SJSA1 (cell line): ENCODE data around the gene TIGD4. TPM values are rescaled to one million over a fixed set of nuclear protein-coding genes. Genes with fewer than 3 reads are reported as not detected.
"Not testable (repeated sequence)": the region's sequence is repeated elsewhere in the genome, so short reads cannot be mapped to it uniquely, and the experiment has no call there.

Source experiments
- DNase-seq, 2 experiments: peaks; one replicate each; pipeline ENCODE4 v3.0.0-alpha.2; 2015 to 2020; ENCODE audit warnings: low spot score in 2 of 2, low read depth in 1 of 2
- H3K27ac ChIP-seq: fragments of 250-450 bp; sonication (Bioruptor Pico); 2 replicates; pipeline ENCODE4 v1.5.1; 2020; ENCODE audit warnings: mild to moderate bottlenecking, moderate library complexity
- H3K27me3 ChIP-seq: fragments of 250-450 bp; sonication (Bioruptor Pico); replicated peaks from 2 replicates; pipeline ENCODE4 v1.5.1; 2020; ENCODE audit warnings: mild to moderate bottlenecking, moderate library complexity
- H3K36me3 ChIP-seq: fragments of 250-450 bp; sonication (Bioruptor Pico); 2 replicates; pipeline ENCODE4 v1.5.1; 2020; ENCODE audit warnings: mild to moderate bottlenecking
- H3K4me1 ChIP-seq: fragments of 250-450 bp; sonication (Bioruptor Pico); replicated peaks from 2 replicates; pipeline ENCODE4 v1.6.1; 2021; ENCODE audit warnings: mild to moderate bottlenecking
- H3K4me3 ChIP-seq: fragments of 250-450 bp; sonication (Bioruptor Pico); 2 replicates; pipeline ENCODE4 v1.5.1; 2020; ENCODE audit warnings: mild to moderate bottlenecking
- H3K9me3 ChIP-seq: fragments of 250-450 bp; sonication (Bioruptor Pico); replicated peaks from 2 replicates; pipeline ENCODE4 v1.5.1; 2020; ENCODE audit warnings: mild to moderate bottlenecking
- total RNA-seq: library from RNA; depleted of rRNA; stranded (reverse); fragments of >200 nt; shearing (Covaris generic); gene quantifications from 2 replicates; pipeline ENCODE4 v1.2.3, GENCODE V29; 2014

The TIGD4 gene
- total RNA-seq, 1 experiment from 2014 or later = 0.18 TPM

DNA sequence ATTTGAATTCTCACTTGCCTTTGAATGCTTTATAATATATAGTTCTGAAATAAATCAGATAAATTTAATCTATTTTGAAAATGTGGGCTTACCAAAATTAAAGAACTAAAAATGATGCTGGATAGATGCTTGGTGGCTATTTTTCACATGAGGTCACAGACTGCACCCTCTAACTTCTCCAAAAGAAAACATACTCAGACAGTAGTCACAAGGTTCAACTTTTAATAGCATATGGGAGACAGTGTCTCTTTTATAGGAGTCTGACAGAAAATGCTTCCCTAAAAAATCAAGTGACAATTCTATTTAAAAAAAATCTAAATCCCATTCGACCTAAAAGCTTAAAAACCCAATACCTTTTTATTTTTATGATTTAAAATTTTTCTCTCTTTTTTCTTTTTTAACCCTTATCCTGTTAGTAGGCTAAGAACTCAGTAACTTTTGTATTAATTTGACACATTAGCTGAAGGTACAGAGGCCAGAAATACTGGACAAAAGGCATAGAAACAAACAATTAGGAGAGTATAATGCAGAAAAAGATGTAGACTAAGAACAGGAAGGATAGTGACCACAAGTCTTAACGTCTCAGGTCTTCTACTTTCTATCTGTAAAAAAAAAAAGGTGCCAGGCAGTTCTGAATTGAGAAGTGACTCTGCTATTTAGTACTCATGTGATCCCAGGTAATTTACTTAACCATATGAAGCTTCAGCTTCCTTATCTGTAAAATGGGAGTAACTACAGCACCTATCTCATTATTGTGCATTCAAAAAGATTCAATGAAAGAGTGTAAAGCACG, 7.6 kb downstream of the TIGD4 start:
- no peaks in the 10 kb centered on the region for H3K4me1 ChIP-seq
- H3K27me3 ChIP-seq = peaks cover 7% of the 10 kb centered on the region
- no peak overlapping the region for H3K4me3 ChIP-seq
- no peak for DNase-seq
- H3K36me3 ChIP-seq = no peaks in the 10 kb centered on the region
- no peaks in the 10 kb centered on the region for H3K9me3 ChIP-seq
- H3K27ac ChIP-seq = no peak overlapping the region

DNA sequence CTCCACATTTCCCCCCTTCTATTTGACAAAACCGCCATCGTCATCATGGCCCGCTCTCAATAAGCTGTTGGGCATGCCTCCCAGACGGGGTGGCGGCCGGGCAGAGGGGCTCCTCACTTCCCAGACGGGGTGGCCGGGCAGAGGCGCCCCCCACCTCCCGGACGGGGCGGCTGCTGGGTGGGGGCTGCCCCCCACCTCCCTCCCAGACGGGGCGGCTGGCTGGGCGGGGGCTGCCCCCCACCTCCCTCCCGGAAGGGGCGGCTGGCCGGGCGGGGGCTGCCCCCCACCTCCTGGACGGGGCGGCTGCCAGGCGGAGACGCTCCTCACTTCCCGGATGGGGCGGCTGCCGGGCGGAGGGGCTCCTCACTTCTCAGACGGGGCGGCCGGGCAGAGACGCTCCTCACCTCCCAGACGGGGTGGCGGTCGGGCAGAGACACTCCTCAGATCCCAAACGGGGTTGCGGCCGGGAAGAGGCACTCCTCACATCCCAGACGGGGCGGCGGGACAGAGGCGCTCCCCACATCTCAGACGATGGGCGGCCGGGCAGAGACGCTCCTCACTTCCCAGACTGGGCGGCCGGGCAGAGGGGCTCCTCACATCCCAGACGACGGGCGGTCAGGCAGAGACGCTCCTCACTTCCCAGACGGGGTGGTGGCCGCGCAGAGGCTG, 14.3 kb downstream of the TIGD4 start:
- DNase-seq, H3K36me3 ChIP-seq, H3K9me3 ChIP-seq, H3K4me3 ChIP-seq, H3K27ac ChIP-seq, H3K4me1 ChIP-seq: not testable (repeated sequence)
- peaks cover 16% of the 10 kb centered on the region for H3K27me3 ChIP-seq

DNA sequence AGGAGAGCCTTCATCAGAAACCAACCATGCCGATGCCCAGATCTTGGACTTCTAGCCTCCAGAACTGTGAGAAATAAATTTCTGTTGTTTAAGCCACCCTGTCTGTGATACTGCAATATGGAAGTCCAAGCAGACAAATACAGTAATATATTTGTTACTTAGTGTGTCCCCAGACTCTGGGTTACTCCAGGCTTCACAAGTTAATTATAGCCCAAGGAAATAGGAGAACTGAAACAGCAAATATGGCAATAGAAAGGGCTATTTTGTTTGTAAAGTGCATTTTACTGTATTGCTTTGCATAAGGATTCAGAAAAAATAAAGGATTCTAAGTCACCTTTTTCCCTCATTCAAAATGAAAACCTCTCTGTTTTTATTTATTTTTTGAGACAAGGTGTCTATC, 15.7 kb downstream of the TIGD4 start:
- Histone ChIP-seq H3K27ac (no peak overlapping the region), H3K4me3 (no peak overlapping the region), H3K4me1 (no peaks in the 10 kb centered on the region), H3K36me3 (no peaks in the 10 kb centered on the region), H3K9me3 (no peaks in the 10 kb centered on the region), H3K27me3 (peaks cover 9% of the 10 kb centered on the region; the same call in 1 of the 2 replicates)
- no peak for DNase-seq

DNA sequence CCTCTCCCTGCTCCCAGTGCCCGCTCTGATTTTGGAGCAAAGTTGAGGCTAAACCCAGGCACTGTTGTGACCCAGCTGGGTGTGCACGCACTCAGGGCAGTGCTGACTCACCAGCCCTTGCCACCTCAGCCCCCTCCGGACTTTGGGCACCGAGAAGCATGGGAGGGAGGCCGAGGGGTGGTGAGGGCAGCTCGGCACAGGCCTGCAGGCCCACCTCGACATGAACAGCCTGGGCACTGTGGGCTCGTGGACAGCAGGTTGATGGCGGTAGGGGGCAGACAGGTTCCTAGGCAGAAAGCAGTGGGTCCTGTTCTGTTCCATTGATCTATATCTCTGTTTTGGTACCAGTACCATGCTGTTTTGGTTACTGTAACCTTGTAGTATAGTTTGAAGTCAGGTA, 30.9 kb downstream of the TIGD4 start:
- no peaks in the 10 kb centered on the region for H3K9me3 ChIP-seq
- DNase-seq = no peak
- no peaks in the 10 kb centered on the region for H3K4me1 ChIP-seq
- H3K27ac ChIP-seq = no peak overlapping the region
- H3K36me3 ChIP-seq = no peaks in the 10 kb centered on the region
- H3K27me3 ChIP-seq = no peaks in the 10 kb centered on the region
- no peak overlapping the region for H3K4me3 ChIP-seq

- H3K36me3 ChIP-seq = no peaks in the 10 kb centered on the region
- H3K27me3 ChIP-seq = no peaks in the 10 kb centered on the region
- H3K27ac ChIP-seq = no peak overlapping the region
- H3K4me3 ChIP-seq = no peak overlapping the region
- H3K4me1 ChIP-seq = no peaks in the 10 kb centered on the region
- DNase-seq = no peak
- H3K9me3 ChIP-seq = no peaks in the 10 kb centered on the region
Measured at GRCh38 chr4:152747444-152747843, 32.1 kb downstream of the TIGD4 start.

GRCh38 chr4:152738827-152739226, 40.7 kb downstream of the TIGD4 start:
- H3K27ac ChIP-seq = no peak overlapping the region
- no peaks in the 10 kb centered on the region for H3K4me1 ChIP-seq
- no peaks in the 10 kb centered on the region for H3K36me3 ChIP-seq
- no peak overlapping the region for H3K4me3 ChIP-seq
- no peak for DNase-seq
- H3K27me3 ChIP-seq = no peaks in the 10 kb centered on the region
- H3K9me3 ChIP-seq = no peaks in the 10 kb centered on the region

- no peaks in the 10 kb centered on the region for H3K27me3 ChIP-seq
- H3K4me3 ChIP-seq = no peak overlapping the region
- no peaks in the 10 kb centered on the region for H3K4me1 ChIP-seq
- H3K27ac ChIP-seq = no peak overlapping the region
- no peak for DNase-seq
- no peaks in the 10 kb centered on the region for H3K9me3 ChIP-seq
- H3K36me3 ChIP-seq = no peaks in the 10 kb centered on the region
Measured at GRCh38 chr4:152735906-152736305, 43.6 kb downstream of the TIGD4 start.

DNA sequence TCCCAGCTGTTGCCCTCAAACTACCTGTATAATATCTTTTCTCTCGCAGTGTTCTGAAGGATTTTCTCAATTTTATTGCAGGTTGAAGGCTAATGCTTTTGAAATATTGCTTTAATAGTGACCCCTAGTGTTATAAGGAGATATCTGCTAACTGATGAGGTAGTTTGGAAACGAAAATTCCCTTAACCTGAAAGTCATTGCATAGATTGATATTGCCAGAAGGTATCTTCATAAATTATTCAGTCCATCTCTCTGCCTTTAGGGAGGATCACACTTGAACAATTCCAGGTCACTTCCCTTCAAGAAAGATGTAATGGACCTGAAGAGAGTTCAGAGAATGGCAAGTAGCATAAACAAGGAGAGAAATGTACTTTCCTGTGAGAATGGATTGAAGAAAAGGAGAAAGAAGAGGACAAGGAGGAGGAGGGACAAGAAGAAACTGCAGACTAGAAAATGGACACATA, 44.1 kb downstream of the TIGD4 start:
- peak in 1 of 2 experiments; percentile 11 for DNase-seq
- no peak overlapping the region for H3K27ac ChIP-seq

GRCh38 chr4:152734699-152735050, 44.9 kb downstream of the TIGD4 start:
- H3K4me1 ChIP-seq = no peaks in the 10 kb centered on the region
- H3K27ac ChIP-seq = no peak overlapping the region
- no peak overlapping the region for H3K4me3 ChIP-seq
- no peaks in the 10 kb centered on the region for H3K36me3 ChIP-seq
- H3K27me3 ChIP-seq = no peaks in the 10 kb centered on the region
- H3K9me3 ChIP-seq = no peaks in the 10 kb centered on the region
- DNase-seq = no peak

More for the DNA sequence above, 44.1 kb downstream of the TIGD4 start:
- Histone ChIP-seq H3K27me3 (no peaks in the 10 kb centered on the region), H3K36me3 (no peaks in the 10 kb centered on the region), H3K9me3 (no peaks in the 10 kb centered on the region), H3K4me1 (no peaks in the 10 kb centered on the region), H3K4me3 (no peak overlapping the region)

GRCh38 chr4:152734015-152734698, 45.4 kb downstream of the TIGD4 start:
- Histone ChIP-seq H3K4me3 (no peak overlapping the region), H3K4me1 (no peaks in the 10 kb centered on the region), H3K27ac (no peak overlapping the region), H3K9me3 (no peaks in the 10 kb centered on the region), H3K36me3 (no peaks in the 10 kb centered on the region), H3K27me3 (no peaks in the 10 kb centered on the region)
- no peak for DNase-seq

DNA sequence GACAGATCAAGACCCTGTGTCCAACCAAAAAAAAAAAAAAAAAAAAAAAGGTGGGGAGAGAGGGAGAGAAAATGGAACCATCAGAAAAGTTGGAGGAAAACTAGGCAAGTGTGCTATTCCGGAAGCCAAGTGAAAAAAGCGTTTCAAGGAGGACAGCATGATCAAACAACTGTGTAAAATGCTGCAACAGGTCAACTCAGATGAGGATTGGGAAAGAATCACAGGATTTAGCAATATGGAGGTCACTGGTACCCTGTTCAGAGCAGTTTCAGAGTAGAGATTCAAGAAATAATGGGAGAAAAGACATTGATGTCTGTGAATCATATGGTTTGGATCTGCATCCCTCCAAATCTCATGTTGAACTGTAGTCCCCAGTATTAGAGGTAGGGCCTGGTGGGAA, 47.5 kb downstream of the TIGD4 start:
- H3K4me3 ChIP-seq = no peak overlapping the region
- H3K36me3 ChIP-seq = no peaks in the 10 kb centered on the region
- no peak overlapping the region for H3K27ac ChIP-seq
- DNase-seq = no peak
- H3K4me1 ChIP-seq = no peaks in the 10 kb centered on the region
- H3K9me3 ChIP-seq = no peaks in the 10 kb centered on the region
- no peaks in the 10 kb centered on the region for H3K27me3 ChIP-seq

- H3K27me3 ChIP-seq = no peaks in the 10 kb centered on the region
- DNase-seq = no peak
- H3K27ac ChIP-seq = no peak overlapping the region
Measured at GRCh38 chr4:152729466-152729865, 50.1 kb downstream of the TIGD4 start.

DNA sequence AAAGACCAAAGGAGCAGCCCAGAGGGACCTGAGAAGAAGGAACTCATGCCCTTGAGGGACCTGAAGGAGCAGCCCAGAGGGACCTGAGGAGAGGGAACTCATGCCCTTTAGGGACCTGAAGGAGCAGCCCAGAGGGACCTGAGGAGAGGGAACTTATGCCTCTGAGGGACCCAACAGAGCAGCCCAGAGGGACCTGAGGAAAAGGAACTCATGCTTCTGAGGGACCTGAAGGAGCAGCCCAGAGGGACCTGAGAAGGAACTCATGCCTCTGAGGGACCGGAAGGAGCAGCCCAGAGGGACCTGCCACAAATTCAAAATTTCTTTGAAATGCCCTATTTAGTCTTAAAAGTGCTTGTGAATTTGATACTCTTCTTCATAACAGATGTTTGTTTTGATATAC, 51.2 kb downstream of the TIGD4 start:
- no peaks in the 10 kb centered on the region for H3K9me3 ChIP-seq
- no peak overlapping the region for H3K4me3 ChIP-seq
- H3K27ac ChIP-seq = no peak overlapping the region
- no peak for DNase-seq
- no peaks in the 10 kb centered on the region for H3K4me1 ChIP-seq
- no peaks in the 10 kb centered on the region for H3K36me3 ChIP-seq
- H3K27me3 ChIP-seq = no peaks in the 10 kb centered on the region

More at GRCh38 chr4:152729466-152729865, 50.1 kb downstream of the TIGD4 start:
- Histone ChIP-seq H3K4me3 (no peak overlapping the region), H3K4me1 (no peaks in the 10 kb centered on the region), H3K36me3 (no peaks in the 10 kb centered on the region), H3K9me3 (no peaks in the 10 kb centered on the region)

GRCh38 chr4:152727784-152728183, 51.7 kb downstream of the TIGD4 start:
- H3K4me3 ChIP-seq = no peak overlapping the region
- H3K9me3 ChIP-seq = no peaks in the 10 kb centered on the region
- DNase-seq = no peak
- H3K27ac ChIP-seq = no peak overlapping the region
- H3K4me1 ChIP-seq = no peaks in the 10 kb centered on the region
- no peaks in the 10 kb centered on the region for H3K36me3 ChIP-seq
- no peaks in the 10 kb centered on the region for H3K27me3 ChIP-seq
